Right lobe of liver (tissue), 4 donors: ENCODE measurements around the gene WDR48.

Experiments
- POLR2A ChIP-seq: fragments of 450-650 bp; IDR thresholded peaks from one replicate; pipeline ENCODE4 v1.6.1; 2017; ENCODE audit warnings: antibody characterized with exemption, mild to moderate bottlenecking
- TF ChIP-seq, protein P1 (sequence below), 4 donors: fragments of 200-600 bp in 3 of 4; fragments of 450-650 bp in 1 of 4; IDR thresholded peaks; one replicate each; pipeline versions ENCODE4 v1.5.1 to v1.8.0; 2016 to 2022; ENCODE audit warnings: antibody characterized with exemption in 4 of 4, mild to moderate bottlenecking in 2 of 4
- donor health status: DM: no; HTN: no; CAD: no.
- donor health status: DM: no; HTN: no; CAD: no.
- donor health status: DM: no; HTN: yes; CAD: no.

DNA sequence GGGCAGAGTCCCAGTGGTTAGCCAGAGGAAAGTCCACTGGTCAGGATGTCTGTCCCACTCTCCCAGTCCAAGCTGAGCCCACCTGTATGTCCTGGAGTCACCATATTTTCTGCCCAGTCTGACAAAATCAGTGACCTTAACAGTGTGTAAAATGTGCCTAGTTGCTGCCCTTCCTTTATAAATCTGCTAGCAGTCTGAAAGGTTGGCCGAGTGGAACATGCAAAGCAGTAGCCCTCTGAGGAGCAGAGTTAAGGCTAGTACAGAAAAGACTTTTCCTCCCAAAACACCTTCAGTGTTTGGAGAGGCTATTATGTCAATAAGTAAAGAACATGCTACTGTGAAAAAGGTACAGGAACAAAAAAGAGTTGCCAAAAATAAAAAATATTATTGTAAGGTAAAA lies 71.0 kb downstream of the WDR48 start:
- TF ChIP-seq POLR2A = no peak
- TF ChIP-seq, protein P1, sequence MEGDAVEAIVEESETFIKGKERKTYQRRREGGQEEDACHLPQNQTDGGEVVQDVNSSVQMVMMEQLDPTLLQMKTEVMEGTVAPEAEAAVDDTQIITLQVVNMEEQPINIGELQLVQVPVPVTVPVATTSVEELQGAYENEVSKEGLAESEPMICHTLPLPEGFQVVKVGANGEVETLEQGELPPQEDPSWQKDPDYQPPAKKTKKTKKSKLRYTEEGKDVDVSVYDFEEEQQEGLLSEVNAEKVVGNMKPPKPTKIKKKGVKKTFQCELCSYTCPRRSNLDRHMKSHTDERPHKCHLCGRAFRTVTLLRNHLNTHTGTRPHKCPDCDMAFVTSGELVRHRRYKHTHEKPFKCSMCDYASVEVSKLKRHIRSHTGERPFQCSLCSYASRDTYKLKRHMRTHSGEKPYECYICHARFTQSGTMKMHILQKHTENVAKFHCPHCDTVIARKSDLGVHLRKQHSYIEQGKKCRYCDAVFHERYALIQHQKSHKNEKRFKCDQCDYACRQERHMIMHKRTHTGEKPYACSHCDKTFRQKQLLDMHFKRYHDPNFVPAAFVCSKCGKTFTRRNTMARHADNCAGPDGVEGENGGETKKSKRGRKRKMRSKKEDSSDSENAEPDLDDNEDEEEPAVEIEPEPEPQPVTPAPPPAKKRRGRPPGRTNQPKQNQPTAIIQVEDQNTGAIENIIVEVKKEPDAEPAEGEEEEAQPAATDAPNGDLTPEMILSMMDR (IDR thresholded peaks at IDR 0.05) = no peak
